Measurements from ENCODE around the gene ANKFY1.

DNA sequence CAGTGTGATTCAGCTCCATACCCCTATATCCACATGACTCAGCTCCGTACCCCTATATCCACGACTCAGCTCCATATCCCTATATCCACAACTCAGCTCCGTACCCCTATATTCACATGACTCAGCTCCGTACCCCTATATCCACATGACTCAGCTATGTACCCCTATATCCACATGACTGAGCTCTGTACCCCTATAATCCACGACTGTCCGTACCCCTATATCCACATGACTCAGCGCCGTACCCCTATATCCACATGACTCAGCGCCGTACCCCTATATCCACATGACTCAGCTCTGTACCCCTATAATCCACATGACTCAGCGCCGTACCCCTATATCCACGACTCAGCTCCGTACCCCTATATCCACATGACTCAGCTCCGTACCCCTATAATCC, 104.0 kb downstream of the ANKFY1 start:
- TF ChIP-seq RORB (CRISPR knock-in tag; IDR thresholded peaks at IDR 0.05), result no peak
- TF ChIP-seq, protein P1, sequence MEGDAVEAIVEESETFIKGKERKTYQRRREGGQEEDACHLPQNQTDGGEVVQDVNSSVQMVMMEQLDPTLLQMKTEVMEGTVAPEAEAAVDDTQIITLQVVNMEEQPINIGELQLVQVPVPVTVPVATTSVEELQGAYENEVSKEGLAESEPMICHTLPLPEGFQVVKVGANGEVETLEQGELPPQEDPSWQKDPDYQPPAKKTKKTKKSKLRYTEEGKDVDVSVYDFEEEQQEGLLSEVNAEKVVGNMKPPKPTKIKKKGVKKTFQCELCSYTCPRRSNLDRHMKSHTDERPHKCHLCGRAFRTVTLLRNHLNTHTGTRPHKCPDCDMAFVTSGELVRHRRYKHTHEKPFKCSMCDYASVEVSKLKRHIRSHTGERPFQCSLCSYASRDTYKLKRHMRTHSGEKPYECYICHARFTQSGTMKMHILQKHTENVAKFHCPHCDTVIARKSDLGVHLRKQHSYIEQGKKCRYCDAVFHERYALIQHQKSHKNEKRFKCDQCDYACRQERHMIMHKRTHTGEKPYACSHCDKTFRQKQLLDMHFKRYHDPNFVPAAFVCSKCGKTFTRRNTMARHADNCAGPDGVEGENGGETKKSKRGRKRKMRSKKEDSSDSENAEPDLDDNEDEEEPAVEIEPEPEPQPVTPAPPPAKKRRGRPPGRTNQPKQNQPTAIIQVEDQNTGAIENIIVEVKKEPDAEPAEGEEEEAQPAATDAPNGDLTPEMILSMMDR (IDR thresholded peaks at IDR 0.05), result no peak
- TF ChIP-seq, protein P2, sequence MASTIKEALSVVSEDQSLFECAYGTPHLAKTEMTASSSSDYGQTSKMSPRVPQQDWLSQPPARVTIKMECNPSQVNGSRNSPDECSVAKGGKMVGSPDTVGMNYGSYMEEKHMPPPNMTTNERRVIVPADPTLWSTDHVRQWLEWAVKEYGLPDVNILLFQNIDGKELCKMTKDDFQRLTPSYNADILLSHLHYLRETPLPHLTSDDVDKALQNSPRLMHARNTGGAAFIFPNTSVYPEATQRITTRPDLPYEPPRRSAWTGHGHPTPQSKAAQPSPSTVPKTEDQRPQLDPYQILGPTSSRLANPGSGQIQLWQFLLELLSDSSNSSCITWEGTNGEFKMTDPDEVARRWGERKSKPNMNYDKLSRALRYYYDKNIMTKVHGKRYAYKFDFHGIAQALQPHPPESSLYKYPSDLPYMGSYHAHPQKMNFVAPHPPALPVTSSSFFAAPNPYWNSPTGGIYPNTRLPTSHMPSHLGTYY (CRISPR knock-in tag; IDR thresholded peaks at IDR 0.05), result no peak
- TF ChIP-seq ZNF263 (CRISPR knock-in tag; IDR thresholded peaks at IDR 0.05; ENCODE audit: low read depth), result no peak
- no peak for TF ChIP-seq ZNF671 (CRISPR knock-in tag; IDR thresholded peaks at IDR 0.05)
- TF ChIP-seq ESRRA (CRISPR knock-in tag; IDR thresholded peaks at IDR 0.05; ENCODE audit: borderline replicate concordance), result no peak
- TF ChIP-seq IRF2 (CRISPR knock-in tag; IDR thresholded peaks at IDR 0.05; ENCODE audit: borderline replicate concordance, low read depth), result no peak
- TF ChIP-seq JUN (CRISPR knock-in tag; IDR thresholded peaks at IDR 0.05), result no peak
- TF ChIP-seq SMAD3 (CRISPR knock-in tag; IDR thresholded peaks at IDR 0.05; ENCODE audit: borderline replicate concordance), result no peak
- no peak for TF ChIP-seq FOXJ3 (CRISPR knock-in tag; IDR thresholded peaks at IDR 0.05; ENCODE audit: borderline replicate concordance)
- TF ChIP-seq MAX (CRISPR knock-in tag; IDR thresholded peaks at IDR 0.05), result no peak
- TF ChIP-seq CREM (CRISPR knock-in tag; IDR thresholded peaks at IDR 0.05), result no peak
